GM12892 (cell line): ENCODE measurements around the gene BCKDK.

ENCODE experiments used
- POLR2A ChIP-seq: IDR thresholded peaks from 2 replicates; pipeline ENCODE4 v1.6.1; 2011; ENCODE audit warnings: low read depth, low read length, control low read depth
- POLR2AphosphoS5 ChIP-seq: IDR thresholded peaks from 2 replicates; pipeline ENCODE4 v1.6.1; 2011; ENCODE audit warnings: low read depth, low read length, control low read depth
- TAF1 ChIP-seq: IDR thresholded peaks from 2 replicates; pipeline ENCODE4 v1.6.1; 2011; ENCODE audit warnings: low read depth, mild to moderate bottlenecking, control low read depth, low read length, borderline replicate concordance

DNA sequence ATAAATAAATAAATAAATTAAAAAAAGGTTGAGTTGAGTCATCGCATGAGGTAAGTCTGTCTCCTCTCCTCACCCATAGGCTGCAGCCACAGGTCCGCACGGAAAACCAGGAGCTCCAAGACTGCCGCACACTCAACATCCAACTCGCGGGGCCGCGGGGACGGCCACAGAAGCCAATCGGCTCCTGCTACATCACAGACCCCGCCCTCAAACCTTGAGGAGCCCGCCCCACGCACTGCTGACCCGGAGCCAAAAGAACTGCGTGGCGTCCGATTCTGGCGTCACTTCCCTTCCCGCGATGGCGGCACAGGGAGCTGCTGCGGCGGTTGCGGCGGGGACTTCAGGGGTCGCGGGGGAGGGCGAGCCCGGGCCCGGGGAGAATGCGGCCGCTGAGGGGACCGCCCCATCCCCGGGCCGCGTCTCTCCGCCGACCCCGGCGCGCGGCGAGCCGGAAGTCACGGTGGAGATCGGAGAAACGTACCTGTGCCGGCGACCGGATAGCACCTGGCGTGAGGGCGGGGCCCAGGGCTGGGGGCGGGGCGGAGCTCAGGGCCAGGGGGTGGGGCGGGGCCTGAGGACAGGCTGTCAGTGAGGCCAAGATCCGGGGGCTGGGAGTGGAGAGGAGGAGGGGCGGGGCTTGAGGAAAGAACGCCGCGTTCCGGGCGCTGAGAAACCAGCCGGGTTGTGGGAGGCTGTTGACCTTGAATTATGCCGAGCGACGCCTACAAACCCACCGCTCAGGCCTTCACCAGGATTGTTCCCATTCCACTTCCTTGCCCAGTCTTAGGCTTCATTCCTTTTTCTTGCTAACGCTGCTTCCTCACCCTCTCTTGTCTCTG is 9.4 kb downstream of the BCKDK start, which contains the start of gene KAT8:
- TF ChIP-seq POLR2A (peak; percentile 92), POLR2AphosphoS5 (peak; percentile 83), TAF1 (0 out of 2 replicates have a peak, but pooled peaks have one; percentile 70)
